ENCODE results near the gene FUT8. TPM values are rescaled to one million over a fixed set of nuclear protein-coding genes. Genes with fewer than 3 reads are reported as not detected.
"Not testable (repeated sequence)": the region's sequence is repeated elsewhere in the genome, so short reads cannot be mapped to it uniquely, and the experiment has no call there.

FUT8 gene
- total RNA-seq, 1 donor = 165 TPM

GRCh38 chr14:65424531-65424930 lies 12.0 kb downstream of the FUT8 start:
- H3K4me3 ChIP-seq (ENCODE audit: low read depth, low read length) = no peak overlapping the region
- no peak for TF ChIP-seq CTCF (IDR thresholded peaks at IDR 0.05; ENCODE audit: insufficient read depth, low read length)
- DNase-seq (ENCODE audit: low read depth) = no peak

- no peak for TF ChIP-seq CTCF (IDR thresholded peaks at IDR 0.05; ENCODE audit: insufficient read depth, low read length)
These were observed 13.4 kb downstream of the FUT8 start for GRCh38 chr14:65425885-65426284.

GRCh38 chr14:65426902-65427301 lies 14.4 kb downstream of the FUT8 start:
- not testable (repeated sequence) for DNase-seq (ENCODE audit: low read depth); H3K4me3 ChIP-seq (ENCODE audit: low read depth, low read length)

More at GRCh38 chr14:65425885-65426284, 13.4 kb downstream of the FUT8 start:
- no peak overlapping the region for H3K4me3 ChIP-seq (ENCODE audit: low read depth, low read length)
- no peak for DNase-seq (ENCODE audit: low read depth)

- no peak for TF ChIP-seq CTCF (IDR thresholded peaks at IDR 0.05; ENCODE audit: insufficient read depth, low read length)
- DNase-seq (ENCODE audit: low read depth) = no peak
- no peak overlapping the region for H3K4me3 ChIP-seq (ENCODE audit: low read depth, low read length)
These were observed 16.2 kb downstream of the FUT8 start for GRCh38 chr14:65428691-65429090.

- H3K4me3 ChIP-seq (ENCODE audit: low read depth, low read length) = no peak overlapping the region
- no peak for TF ChIP-seq CTCF (IDR thresholded peaks at IDR 0.05; ENCODE audit: insufficient read depth, low read length)
- DNase-seq (ENCODE audit: low read depth) = no peak
These were observed 17.2 kb downstream of the FUT8 start for GRCh38 chr14:65429757-65430156.

- H3K4me3 ChIP-seq (ENCODE audit: low read depth, low read length) = no peak overlapping the region
- no peak for TF ChIP-seq CTCF (IDR thresholded peaks at IDR 0.05; ENCODE audit: insufficient read depth, low read length)
- DNase-seq (ENCODE audit: low read depth) = no peak
These were observed 18.7 kb downstream of the FUT8 start for GRCh38 chr14:65431245-65431644.

GRCh38 chr14:65431951-65432350 lies 19.4 kb downstream of the FUT8 start:
- TF ChIP-seq CTCF (IDR thresholded peaks at IDR 0.05; ENCODE audit: insufficient read depth, low read length) = no peak
- peak; percentile 58 for DNase-seq (ENCODE audit: low read depth)
- no peak overlapping the region for H3K4me3 ChIP-seq (ENCODE audit: low read depth, low read length)
